Measurements from ENCODE around the gene CYSTM1.
"Not testable (repeated sequence)": the region's sequence is repeated elsewhere in the genome, so short reads cannot be mapped to it uniquely, and the experiment has no call there.

The CYSTM1 gene

GRCh38 chr5:140181002-140181483 lies 6.1 kb downstream of the CYSTM1 start:
- DNase-seq: no peak

- no peak for DNase-seq
Measured at GRCh38 chr5:140181525-140181924, 6.5 kb downstream of the CYSTM1 start.

GRCh38 chr5:140182075-140182711 lies 7.2 kb downstream of the CYSTM1 start:
- no peak for DNase-seq

- DNase-seq: no peak
Measured at GRCh38 chr5:140182803-140183367, 7.9 kb downstream of the CYSTM1 start.

GRCh38 chr5:140185409-140185808 lies 10.4 kb downstream of the CYSTM1 start:
- no peak for DNase-seq

- DNase-seq: no peak
Measured at GRCh38 chr5:140186267-140186671, 11.3 kb downstream of the CYSTM1 start.

- no peak for DNase-seq
Measured at GRCh38 chr5:140189253-140189652, 14.3 kb downstream of the CYSTM1 start.

- no peak for DNase-seq
Measured at GRCh38 chr5:140189977-140190871, 15.2 kb downstream of the CYSTM1 start.

GRCh38 chr5:140190872-140191218 lies 15.9 kb downstream of the CYSTM1 start:
- no peak for DNase-seq

GRCh38 chr5:140192715-140193430 lies 17.9 kb downstream of the CYSTM1 start:
- no peak for DNase-seq

- DNase-seq: no peak
Measured at GRCh38 chr5:140194662-140195061, 19.7 kb downstream of the CYSTM1 start.

- DNase-seq: no peak
Measured at GRCh38 chr5:140196115-140196814, 21.3 kb downstream of the CYSTM1 start.

GRCh38 chr5:140197023-140197422 lies 22.0 kb downstream of the CYSTM1 start:
- DNase-seq: no peak

GRCh38 chr5:140198915-140199314 lies 23.9 kb downstream of the CYSTM1 start:
- DNase-seq: not testable (repeated sequence)

GRCh38 chr5:140202078-140202477 lies 27.1 kb downstream of the CYSTM1 start:
- no peak for DNase-seq

- no peak for DNase-seq
Measured at GRCh38 chr5:140202610-140203009, 27.6 kb downstream of the CYSTM1 start.

- no peak for DNase-seq
Measured at GRCh38 chr5:140205216-140205615, 30.2 kb downstream of the CYSTM1 start.

GRCh38 chr5:140205952-140206351 lies 31.0 kb downstream of the CYSTM1 start:
- no peak for DNase-seq

GRCh38 chr5:140207250-140207964 lies 32.4 kb downstream of the CYSTM1 start:
- DNase-seq: no peak

GRCh38 chr5:140208065-140208464 lies 33.1 kb downstream of the CYSTM1 start:
- DNase-seq: no peak

GRCh38 chr5:140213370-140213983 lies 38.5 kb downstream of the CYSTM1 start:
- DNase-seq: no peak

All from NCI-H1436 treated with DMSO at 0.1 percent for 48 hours (cell line).